Fibroblast of mammary gland (primary cell): ENCODE results near the gene RBM42.

ENCODE experiments used
- DNase-seq: peaks from one replicate; pipeline ENCODE4 v3.0.0-alpha.2; 2010; ENCODE audit warnings: low read depth
- H3K4me3 ChIP-seq: 2 replicates; pipeline ENCODE4 v1.5.1; 2011; ENCODE audit warnings: low read depth, mild to moderate bottlenecking, low read length, moderate library complexity; ENCODE audit not compliant: control insufficient read depth
- TF ChIP-seq, protein P1 (sequence below): conservative IDR thresholded peaks from 2 replicates; pipeline ENCODE4 v1.5.1; 2011; ENCODE audit warnings: low read depth, low read length, inconsistent platforms; ENCODE audit not compliant: control insufficient read depth, insufficient read depth

RBM42 gene

DNA sequence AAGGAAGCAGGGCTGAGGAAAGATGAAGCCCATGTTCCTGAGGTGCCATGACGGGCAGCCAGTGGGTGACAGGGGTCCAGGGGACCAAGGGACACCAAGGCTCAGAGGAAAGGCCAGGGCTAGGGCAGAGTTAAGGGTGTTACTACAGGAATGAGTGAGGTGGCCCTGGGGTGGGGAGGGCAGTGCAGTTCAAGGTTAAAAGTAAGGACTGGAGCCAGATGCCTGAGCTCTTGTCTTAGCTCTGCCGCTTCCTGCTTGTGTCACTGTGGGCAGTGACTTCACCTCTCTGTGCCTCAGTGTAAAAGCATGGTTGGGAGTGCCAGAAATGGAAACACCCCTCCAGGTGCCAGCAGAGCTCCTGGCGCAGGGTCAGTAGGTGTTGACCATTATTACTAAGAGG is 7.8 kb downstream of the RBM42 start:
- H3K4me3 ChIP-seq: no peak overlapping the region
- DNase-seq: no peak
- TF ChIP-seq, protein P1, sequence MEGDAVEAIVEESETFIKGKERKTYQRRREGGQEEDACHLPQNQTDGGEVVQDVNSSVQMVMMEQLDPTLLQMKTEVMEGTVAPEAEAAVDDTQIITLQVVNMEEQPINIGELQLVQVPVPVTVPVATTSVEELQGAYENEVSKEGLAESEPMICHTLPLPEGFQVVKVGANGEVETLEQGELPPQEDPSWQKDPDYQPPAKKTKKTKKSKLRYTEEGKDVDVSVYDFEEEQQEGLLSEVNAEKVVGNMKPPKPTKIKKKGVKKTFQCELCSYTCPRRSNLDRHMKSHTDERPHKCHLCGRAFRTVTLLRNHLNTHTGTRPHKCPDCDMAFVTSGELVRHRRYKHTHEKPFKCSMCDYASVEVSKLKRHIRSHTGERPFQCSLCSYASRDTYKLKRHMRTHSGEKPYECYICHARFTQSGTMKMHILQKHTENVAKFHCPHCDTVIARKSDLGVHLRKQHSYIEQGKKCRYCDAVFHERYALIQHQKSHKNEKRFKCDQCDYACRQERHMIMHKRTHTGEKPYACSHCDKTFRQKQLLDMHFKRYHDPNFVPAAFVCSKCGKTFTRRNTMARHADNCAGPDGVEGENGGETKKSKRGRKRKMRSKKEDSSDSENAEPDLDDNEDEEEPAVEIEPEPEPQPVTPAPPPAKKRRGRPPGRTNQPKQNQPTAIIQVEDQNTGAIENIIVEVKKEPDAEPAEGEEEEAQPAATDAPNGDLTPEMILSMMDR: no peak

DNA sequence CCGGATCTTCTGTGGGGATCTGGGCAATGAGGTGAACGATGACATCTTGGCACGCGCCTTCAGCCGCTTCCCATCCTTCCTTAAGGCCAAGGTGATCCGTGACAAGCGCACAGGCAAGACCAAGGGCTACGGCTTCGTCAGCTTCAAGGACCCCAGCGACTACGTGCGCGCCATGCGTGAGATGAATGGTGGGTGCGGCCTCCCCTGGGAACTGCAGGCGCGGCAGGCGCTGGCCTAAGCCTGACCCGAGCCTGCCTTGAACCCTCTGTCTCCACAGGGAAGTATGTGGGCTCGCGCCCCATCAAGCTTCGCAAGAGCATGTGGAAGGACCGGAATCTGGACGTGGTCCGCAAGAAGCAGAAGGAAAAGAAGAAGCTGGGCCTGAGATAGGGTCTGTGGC is 8.3 kb downstream of the RBM42 start:
- no peak for DNase-seq
- TF ChIP-seq, protein P1: no peak
- no peak overlapping the region for H3K4me3 ChIP-seq

DNA sequence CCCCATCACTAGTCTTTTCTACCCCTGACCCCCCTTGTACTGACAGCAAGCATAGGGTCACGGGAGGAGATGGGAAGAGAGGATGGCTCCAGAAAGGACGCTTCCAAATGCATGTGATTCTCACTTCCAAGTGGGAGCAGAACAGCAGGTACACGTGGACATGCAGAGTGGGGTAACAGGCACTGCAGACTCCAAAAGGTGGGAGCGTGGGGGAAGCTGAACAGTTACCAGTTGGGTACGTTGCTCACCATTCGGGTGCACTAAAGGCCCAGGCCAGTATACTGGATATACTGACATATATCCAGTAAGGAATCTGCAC is 10.4 kb downstream of the RBM42 start:
- no peak for DNase-seq
- H3K4me3 ChIP-seq: no peak overlapping the region
- TF ChIP-seq, protein P1: no peak

DNA sequence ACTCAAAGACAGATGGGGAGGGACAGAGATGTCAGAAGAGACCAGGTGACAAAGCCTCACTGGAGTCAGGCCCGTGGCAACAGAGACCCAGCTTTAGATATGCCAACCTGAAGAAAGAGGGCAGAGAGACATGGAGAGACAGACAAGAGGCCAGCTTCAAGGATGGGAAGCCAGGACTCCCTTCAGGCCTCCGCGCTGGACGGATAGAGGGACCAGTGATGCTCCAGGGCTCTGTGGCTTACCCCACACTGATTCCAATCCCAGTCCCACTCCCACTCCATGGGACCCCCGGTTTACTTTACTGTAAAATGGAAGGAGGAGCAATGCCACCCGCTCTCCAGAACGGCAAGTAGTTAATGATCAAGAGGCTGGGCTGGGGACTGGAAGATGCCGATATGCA is 11.0 kb downstream of the RBM42 start:
- H3K4me3 ChIP-seq: no peak overlapping the region
- TF ChIP-seq, protein P1: no peak

DNA sequence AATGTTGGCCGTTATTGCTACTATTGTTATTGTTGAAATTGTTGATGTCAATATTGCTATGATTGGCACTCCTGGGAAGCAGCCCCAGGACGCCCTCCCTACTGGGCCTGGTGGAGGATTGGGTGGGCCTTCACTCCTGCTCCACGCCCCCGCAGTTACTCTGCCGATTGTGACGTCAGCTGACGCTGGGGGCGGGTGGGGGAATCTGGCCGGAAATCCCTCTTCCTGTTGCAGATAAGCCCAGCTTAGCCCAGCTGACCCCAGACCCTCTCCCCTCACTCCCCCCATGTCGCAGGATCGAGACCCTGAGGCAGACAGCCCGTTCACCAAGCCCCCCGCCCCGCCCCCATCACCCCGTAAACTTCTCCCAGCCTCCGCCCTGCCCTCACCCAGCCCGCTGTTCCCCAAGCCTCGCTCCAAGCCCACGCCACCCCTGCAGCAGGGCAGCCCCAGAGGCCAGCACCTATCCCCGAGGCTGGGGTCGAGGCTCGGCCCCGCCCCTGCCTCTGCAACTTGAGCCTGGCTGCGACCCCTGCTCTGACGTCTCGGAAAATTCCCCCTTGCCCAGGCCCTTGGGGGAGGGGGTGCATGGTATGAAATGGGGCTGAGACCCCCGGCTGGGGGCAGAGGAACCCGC is 12.8 kb downstream of the RBM42 start, which contains the start of gene ETV2:
Gene ETV2, plus strand, starts transcription at position 231 of the 637 bp plus-strand sequence. CDS start 716 bp downstream, outside the sequence.
- TF ChIP-seq, protein P1: no peak
- DNase-seq: peak; percentile 54
- H3K4me3 ChIP-seq: peak within 1 kb of the TSS; percentile 6

More for the DNA sequence above, 11.0 kb downstream of the RBM42 start:
- DNase-seq: no peak

DNA sequence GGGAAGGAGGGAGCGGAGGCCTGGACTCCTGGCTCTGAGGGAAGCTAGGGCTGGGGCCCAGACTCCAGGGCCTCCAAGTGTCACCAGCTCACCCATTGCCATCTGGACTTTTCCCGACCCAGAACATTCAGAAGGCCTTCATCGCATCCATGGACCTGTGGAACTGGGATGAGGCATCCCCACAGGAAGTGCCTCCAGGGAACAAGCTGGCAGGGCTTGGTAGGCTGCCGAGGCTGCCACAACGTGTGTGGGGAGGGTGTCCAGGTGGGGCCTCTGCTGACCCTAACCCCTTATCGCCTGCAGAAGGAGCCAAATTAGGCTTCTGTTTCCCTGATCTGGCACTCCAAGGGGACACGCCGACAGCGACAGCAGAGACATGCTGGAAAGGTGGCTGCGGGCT is 13.5 kb downstream of the RBM42 start:
- no peak for DNase-seq
- H3K4me3 ChIP-seq: no peak overlapping the region
- TF ChIP-seq, protein P1: no peak
